HG03196 (cell line): Measurements from ENCODE around the gene CR2.
"Not testable (repeated sequence)": the region's sequence is repeated elsewhere in the genome, so short reads cannot be mapped to it uniquely, and the experiment has no call there.

Experiments
- ATAC-seq: cut with Tn5 transposase; IDR thresholded peaks from one replicate; pipeline ENCODE4 v1.9.1; 2021; ENCODE audit not compliant: unreplicated experiment

The CR2 gene

GRCh38 chr1:207454046-207454964 lies at the start of gene CR2:
TSS of gene CR2 (plus strand) at chr1:207454328. CDS start at chr1:207454419, 91 bp downstream.
- ATAC-seq: peak; percentile 79

GRCh38 chr1:207404849-207405525 lies 49.1 kb upstream of the CR2 start:
- ATAC-seq: peak; percentile 62

DNA sequence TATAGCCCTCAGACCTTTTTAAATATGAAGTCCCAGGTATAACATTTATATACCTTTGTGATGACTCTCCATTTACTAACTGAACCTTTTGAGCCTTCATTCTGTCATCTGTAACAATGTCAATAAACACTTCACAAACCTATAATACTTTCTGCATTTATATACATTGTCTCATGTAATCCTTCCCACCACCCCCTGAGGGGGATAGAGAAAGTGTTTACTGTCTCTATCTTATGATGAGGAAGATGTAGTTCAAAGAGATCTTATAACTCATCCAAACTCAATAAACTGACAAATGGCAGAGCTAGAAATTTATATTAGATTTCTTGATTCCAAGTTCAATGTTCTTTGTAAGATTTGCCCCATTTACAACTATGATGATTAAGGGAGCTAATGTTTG lies 48.3 kb upstream of the CR2 start:
- no peak for ATAC-seq

- ATAC-seq: no peak
These were observed 46.4 kb upstream of the CR2 start for GRCh38 chr1:207407655-207408260.

DNA sequence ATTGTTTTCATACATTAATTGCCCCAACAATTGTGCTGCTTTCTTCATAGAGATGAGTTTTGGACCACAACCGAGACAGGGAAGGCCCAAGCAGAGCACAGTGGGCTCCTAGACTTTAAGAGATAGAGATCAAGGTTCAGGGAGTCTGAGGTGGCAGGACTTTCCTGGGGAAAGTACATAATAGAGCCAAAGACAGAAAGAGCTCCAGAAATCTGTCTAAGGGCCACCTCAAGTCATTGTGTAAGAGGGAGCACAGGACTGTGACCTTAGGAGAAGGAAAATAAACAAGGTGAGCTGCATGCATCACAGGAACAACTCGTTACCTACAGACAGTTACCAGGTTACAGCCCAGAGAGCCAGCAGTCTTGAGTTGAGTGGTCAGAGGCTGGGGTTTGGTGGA lies 41.3 kb upstream of the CR2 start:
- ATAC-seq: no peak

DNA sequence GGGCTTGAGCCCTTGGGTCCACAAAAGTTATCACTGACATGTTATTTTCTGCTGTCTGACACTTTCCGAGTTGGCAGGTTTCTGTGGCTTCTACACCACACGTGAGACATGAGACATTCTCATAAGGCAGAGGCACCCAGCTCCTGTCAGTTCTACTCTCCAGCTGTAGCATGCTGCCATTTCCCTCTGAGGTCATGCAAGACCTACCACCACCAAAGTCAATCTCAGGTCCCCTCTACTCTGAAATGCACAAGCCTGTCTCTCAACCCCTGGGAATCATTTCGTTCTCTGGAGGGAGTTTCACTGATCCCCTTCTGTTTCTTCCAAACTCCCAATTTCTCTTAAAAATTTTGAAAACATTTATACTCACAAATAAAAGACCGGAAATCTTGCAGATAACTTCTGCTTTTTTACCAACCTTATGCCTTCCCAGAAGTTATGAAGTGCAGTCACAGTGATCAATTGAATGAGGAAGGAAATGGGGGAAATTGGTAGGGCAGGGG lies 39.5 kb upstream of the CR2 start:
- peak; percentile 85 for ATAC-seq

- ATAC-seq: no peak
These were observed 37.1 kb upstream of the CR2 start for GRCh38 chr1:207417076-207417475.

DNA sequence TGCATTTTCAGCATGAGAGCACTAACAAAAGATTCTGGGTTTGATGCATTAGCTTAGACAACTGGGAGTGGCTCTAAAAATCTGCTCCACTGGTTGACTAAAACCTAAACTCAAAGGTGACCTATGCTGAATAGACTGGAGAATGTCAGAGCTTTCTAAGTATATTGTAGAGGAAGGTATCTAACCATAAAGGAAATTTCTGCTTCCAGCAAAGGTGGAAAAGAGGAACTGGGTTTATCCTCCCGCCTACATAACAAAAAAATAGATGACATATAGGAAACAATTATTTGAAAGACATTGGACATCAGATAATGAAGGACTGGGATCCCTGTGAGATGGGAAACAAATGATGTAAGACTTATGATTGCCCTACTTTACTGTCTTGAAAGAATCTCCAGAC lies 35.8 kb upstream of the CR2 start:
- no peak for ATAC-seq

DNA sequence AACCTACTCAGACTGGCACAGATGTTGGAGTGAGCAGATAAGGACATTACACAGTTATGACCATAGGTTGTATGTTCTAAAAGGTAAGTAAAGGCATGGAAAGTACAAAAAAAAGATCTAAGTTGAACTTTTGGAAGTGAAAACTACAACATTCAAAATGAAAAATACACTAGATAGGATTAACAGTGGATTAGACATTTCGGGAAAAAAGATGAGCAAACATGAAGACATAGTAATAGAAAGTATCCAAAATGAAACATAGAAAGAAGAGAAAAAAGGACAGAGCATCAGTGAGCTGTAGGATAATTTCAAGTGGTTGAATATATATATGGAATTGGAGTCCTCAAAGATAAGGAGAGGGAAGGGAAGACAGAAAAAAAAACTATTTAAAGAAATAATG lies 34.0 kb upstream of the CR2 start:
- no peak for ATAC-seq

- no peak for ATAC-seq
These were observed 33.0 kb upstream of the CR2 start for GRCh38 chr1:207421078-207421477.

DNA sequence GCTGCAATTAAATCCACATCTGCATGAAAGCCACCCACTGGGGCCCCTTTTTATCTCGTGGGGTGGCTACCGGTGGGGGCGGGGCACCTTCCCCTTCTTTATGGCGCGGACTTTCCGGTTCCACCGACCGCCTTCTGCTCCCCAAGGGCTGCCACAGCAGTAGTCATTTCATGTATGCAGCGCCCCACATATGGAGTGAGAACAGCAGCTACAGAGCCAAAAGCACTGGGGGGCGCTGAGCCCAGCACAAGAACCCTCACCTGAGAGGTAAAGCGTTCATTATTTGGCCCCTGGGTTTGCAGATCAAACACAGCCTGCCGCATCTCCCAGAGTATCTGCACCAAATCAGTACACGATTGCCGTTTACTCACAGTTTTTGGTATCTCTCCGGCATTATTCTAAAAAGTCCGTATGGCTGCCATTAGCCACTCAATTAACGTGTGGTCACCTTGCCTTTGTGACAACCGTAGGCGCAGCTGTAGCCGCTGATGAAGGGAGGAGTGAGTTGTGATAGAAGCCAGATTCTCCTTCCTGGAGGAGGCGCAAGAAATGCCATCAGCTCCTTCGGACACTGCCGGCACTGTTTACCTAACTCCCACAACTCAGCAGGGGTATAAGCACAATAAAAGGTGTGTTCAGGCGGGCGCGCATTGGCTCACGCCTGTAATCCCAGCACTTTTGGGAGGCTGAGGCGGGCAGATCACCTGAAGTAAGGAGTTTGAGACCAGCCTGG lies 30.4 kb upstream of the CR2 start:
- ATAC-seq: no peak

DNA sequence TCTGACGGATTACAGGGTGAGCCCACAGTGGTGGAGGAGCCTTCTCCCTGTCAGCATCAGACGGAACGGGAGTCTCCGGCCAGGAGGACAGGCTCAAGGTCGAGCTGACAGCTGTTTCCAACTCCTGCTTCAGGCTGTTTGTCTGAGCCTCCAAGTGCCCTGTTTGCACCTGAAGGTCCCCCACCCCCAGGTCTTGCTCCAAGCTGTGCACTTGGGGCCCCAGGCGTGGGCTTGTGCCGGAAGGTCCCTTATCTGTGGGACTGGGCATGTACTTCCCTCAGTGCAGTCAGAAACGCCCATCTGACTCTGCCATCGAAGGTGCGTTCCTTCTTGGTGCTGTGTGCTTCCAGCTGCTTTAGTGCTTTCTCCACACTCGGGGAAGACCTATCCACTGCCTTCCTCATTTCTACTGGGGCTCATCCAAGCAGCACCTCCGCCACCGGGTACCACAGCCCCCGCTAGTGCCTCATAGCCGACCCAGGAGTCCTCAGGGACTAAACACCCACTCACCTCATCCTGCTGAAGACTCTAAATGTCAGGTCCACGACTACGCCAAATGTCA lies 29.5 kb upstream of the CR2 start:
- no peak for ATAC-seq

DNA sequence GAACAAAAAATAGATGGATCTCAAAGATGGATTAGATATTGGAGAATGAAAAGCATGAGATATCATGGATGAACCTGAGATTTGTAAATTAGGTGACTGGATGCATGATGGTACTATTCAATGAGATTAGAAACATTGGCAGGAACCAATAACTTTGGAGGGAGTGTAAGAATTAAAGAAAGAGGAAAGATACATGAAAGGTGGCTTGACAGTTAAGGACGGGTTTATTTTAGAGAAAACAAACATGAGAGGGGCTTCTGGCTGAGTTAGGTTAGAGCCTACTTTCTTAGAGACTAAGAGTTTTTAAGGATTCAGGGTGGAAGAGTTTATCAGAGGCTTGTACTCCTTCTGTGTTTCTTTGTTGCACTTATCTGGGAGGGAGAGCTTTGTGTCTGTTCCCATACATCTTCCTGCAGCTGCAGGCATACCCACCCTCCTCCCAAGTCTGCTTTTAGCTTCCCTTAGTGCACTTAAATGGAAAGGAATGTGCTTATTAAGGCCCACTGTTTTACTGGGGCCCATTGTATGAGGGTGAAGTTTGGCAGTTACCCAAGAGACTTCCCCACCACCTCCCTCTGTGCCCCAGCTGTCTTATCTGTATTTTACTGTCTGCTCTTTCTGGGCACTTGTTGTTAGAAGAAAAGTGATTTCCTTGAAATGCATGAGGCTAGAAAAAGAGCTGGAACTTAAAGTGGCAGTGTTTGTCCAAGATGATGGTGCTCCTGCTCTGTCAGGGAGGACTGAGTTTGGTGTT lies 26.1 kb upstream of the CR2 start:
- ATAC-seq: no peak

DNA sequence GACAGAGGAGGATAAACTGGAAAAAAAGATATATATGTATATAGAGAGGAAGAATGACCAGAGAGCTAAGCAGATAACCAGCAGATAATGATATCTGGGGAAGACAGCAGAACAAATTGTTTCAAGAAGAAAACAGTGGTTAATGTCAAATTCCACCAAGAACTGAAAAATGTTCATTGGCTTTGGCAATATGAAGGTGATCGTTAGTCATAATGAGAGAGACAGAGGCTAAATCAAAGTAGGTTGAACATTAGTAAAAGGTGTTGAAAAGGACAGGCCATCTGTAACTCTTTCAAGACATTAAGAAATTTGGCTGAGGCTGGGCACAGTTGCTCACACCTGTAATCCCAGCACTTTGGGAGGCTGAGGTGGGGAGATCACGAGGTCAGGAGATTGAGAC lies 25.3 kb upstream of the CR2 start:
- no peak for ATAC-seq

DNA sequence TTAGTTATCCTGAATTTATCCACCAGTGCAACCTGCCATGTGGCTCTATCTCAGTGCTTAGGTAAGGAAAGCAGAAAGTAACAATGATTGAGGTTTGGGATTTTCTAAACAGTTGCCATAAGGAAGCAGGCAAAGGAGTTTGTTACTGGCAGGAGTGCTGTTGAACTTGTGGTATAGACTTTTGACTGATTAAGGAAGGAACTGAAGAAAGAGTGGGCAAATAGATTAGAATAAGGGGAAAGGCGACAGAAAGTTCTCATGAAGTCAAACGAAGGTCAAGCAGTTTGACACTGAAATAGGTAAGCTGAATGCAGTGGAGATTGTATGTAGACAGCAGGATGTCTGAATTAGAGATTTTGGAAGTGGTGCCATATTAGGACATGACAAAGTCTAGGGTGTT lies 24.2 kb upstream of the CR2 start:
- ATAC-seq: no peak

- peak; percentile 53 for ATAC-seq
These were observed 23.5 kb upstream of the CR2 start for GRCh38 chr1:207430602-207431001.

- no peak for ATAC-seq
These were observed 22.6 kb upstream of the CR2 start for GRCh38 chr1:207431508-207431907.

DNA sequence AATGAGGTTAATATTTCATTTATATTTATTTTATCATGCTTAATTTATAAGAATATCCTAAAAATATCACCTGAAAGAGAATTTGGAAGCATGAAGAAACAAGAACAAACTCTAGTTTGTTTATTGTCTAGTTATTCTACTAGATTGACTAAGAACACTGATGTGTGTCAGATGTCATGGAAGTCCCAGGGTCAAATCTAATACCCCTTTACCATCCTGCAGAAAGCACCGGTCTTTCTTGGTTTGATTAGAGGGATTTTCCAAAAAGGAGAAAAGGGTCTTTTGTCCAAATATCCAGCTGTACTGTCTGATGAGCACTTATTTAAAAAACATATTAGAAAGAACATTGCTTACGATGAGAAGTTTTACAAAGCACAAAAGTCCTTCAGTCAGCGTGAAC lies 20.7 kb upstream of the CR2 start:
- no peak for ATAC-seq

- ATAC-seq: not testable (repeated sequence)
These were observed 17.4 kb upstream of the CR2 start for GRCh38 chr1:207436746-207437145.

DNA sequence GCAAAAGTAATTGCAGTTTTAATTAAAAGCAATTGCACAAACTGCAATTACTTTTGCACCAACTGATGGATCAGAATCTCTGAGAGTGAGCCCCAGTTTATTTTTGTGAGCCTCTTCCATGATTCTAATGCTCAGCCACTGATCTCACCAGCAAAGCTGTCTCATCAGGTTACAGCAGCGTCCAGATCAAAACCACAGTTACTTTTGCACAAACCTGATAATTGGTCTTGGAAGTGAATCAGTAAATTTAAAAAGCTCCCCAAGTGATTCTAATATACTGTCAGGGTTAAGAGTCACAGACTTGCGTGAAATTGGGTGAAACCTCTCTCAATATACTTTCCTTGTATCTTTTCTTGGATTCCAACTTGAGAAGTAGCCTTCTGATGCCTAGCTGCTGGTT lies 13.5 kb upstream of the CR2 start:
- ATAC-seq: no peak
